ENCODE measurements around the gene FBLN5. TPM values are rescaled to one million over a fixed set of nuclear protein-coding genes. Genes with fewer than 3 reads are reported as not detected.
A peak's percentile ranks its signal among the peaks of the same experiment; 100 is the strongest.

FBLN5 gene
- total RNA-seq, 1 donor from 2014 or later = 24.5 TPM

- Histone ChIP-seq H3K27me3 (ENCODE audit: control insufficient read depth in 3 of 3, insufficient read depth in 3 of 3, low read length in 3 of 3) (peaks cover 0 to 17% (median 12%) of the 10 kb centered on the region in 3 donors), H3K9me3 (ENCODE audit: control insufficient read depth in 3 of 3, low read length in 3 of 3) (no peaks in the 10 kb centered on the region), H3K4me3 (ENCODE audit: low read length in 3 of 3) (no peak overlapping the region), H3K4me1 (ENCODE audit: control insufficient read depth in 3 of 3, insufficient read depth in 3 of 3, low read length in 3 of 3) (peaks cover 0 to 24% (median 8%) of the 10 kb centered on the region in 3 donors), H3K9ac (ENCODE audit: low read depth in 1 of 3, low read length in 3 of 3) (no peak overlapping the region), H3K36me3 (ENCODE audit: control insufficient read depth in 3 of 3, insufficient read depth in 3 of 3, low read length in 3 of 3) (no peaks in the 10 kb centered on the region), H3K27ac (ENCODE audit: low read depth, low read length) (peak overlapping the region; percentile 44)
Measured at GRCh38 chr14:91882776-91883175, 64.7 kb downstream of the FBLN5 start.

GRCh38 chr14:91882369-91882768, 65.1 kb downstream of the FBLN5 start:
- H3K27ac ChIP-seq (ENCODE audit: low read depth, low read length) = no peak overlapping the region
- H3K9me3 ChIP-seq (ENCODE audit: control insufficient read depth in 3 of 3, low read length in 3 of 3) = no peaks in the 10 kb centered on the region

GRCh38 chr14:91879196-91879595, 68.3 kb downstream of the FBLN5 start:
- H3K9me3 ChIP-seq (ENCODE audit: control insufficient read depth in 3 of 3, low read length in 3 of 3) = no peaks in the 10 kb centered on the region
- no peak overlapping the region for H3K4me3 ChIP-seq (ENCODE audit: low read length in 3 of 3)
- no peak overlapping the region for H3K9ac ChIP-seq (ENCODE audit: low read depth in 1 of 3, low read length in 3 of 3)
- H3K27ac ChIP-seq (ENCODE audit: low read depth, low read length) = no peak overlapping the region
- peaks cover 3 to 13% (median 8%) of the 10 kb centered on the region in 3 donors for H3K4me1 ChIP-seq (ENCODE audit: control insufficient read depth in 3 of 3, insufficient read depth in 3 of 3, low read length in 3 of 3)
- peaks cover 0 to 16% (median 12%) of the 10 kb centered on the region in 3 donors for H3K27me3 ChIP-seq (ENCODE audit: control insufficient read depth in 3 of 3, insufficient read depth in 3 of 3, low read length in 3 of 3)
- H3K36me3 ChIP-seq (ENCODE audit: control insufficient read depth in 3 of 3, insufficient read depth in 3 of 3, low read length in 3 of 3) = no peaks in the 10 kb centered on the region

More at GRCh38 chr14:91882369-91882768, 65.1 kb downstream of the FBLN5 start:
- Histone ChIP-seq H3K4me1 (ENCODE audit: control insufficient read depth in 3 of 3, insufficient read depth in 3 of 3, low read length in 3 of 3) (peaks cover 0 to 24% (median 8%) of the 10 kb centered on the region in 3 donors), H3K9ac (ENCODE audit: low read depth in 1 of 3, low read length in 3 of 3) (no peak overlapping the region), H3K27me3 (ENCODE audit: control insufficient read depth in 3 of 3, insufficient read depth in 3 of 3, low read length in 3 of 3) (peaks cover 0 to 17% (median 12%) of the 10 kb centered on the region in 3 donors), H3K36me3 (ENCODE audit: control insufficient read depth in 3 of 3, insufficient read depth in 3 of 3, low read length in 3 of 3) (no peaks in the 10 kb centered on the region), H3K4me3 (ENCODE audit: low read length in 3 of 3) (no peak overlapping the region)

GRCh38 chr14:91878274-91878673, 69.2 kb downstream of the FBLN5 start:
- no peak overlapping the region for H3K4me3 ChIP-seq (ENCODE audit: low read length in 3 of 3)
- H3K27ac ChIP-seq (ENCODE audit: low read depth, low read length) = no peak overlapping the region
- peaks cover 0 to 11% (median 6%) of the 10 kb centered on the region in 3 donors for H3K27me3 ChIP-seq (ENCODE audit: control insufficient read depth in 3 of 3, insufficient read depth in 3 of 3, low read length in 3 of 3)
- H3K4me1 ChIP-seq (ENCODE audit: control insufficient read depth in 3 of 3, insufficient read depth in 3 of 3, low read length in 3 of 3) = peaks cover 13 to 20% (median 16%) of the 10 kb centered on the region in 3 donors
- H3K9me3 ChIP-seq (ENCODE audit: control insufficient read depth in 3 of 3, low read length in 3 of 3) = no peaks in the 10 kb centered on the region
- no peaks in the 10 kb centered on the region for H3K36me3 ChIP-seq (ENCODE audit: control insufficient read depth in 3 of 3, insufficient read depth in 3 of 3, low read length in 3 of 3)
- no peak overlapping the region for H3K9ac ChIP-seq (ENCODE audit: low read depth in 1 of 3, low read length in 3 of 3)

GRCh38 chr14:91877376-91877915, 70.0 kb downstream of the FBLN5 start:
- Histone ChIP-seq H3K9me3 (ENCODE audit: control insufficient read depth in 3 of 3, low read length in 3 of 3) (no peaks in the 10 kb centered on the region), H3K27me3 (ENCODE audit: control insufficient read depth in 3 of 3, insufficient read depth in 3 of 3, low read length in 3 of 3) (peaks cover 0 to 6% (median 3%) of the 10 kb centered on the region in 3 donors), H3K36me3 (ENCODE audit: control insufficient read depth in 3 of 3, insufficient read depth in 3 of 3, low read length in 3 of 3) (no peaks in the 10 kb centered on the region), H3K4me3 (ENCODE audit: low read length in 3 of 3) (no peak overlapping the region), H3K9ac (ENCODE audit: low read depth in 1 of 3, low read length in 3 of 3) (no peak overlapping the region), H3K4me1 (ENCODE audit: control insufficient read depth in 3 of 3, insufficient read depth in 3 of 3, low read length in 3 of 3) (peaks cover 18 to 19% (median 18%) of the 10 kb centered on the region in 3 donors), H3K27ac (ENCODE audit: low read depth, low read length) (no peak overlapping the region)

GRCh38 chr14:91876492-91876891, 71.0 kb downstream of the FBLN5 start:
- Histone ChIP-seq H3K4me1 (ENCODE audit: control insufficient read depth in 3 of 3, insufficient read depth in 3 of 3, low read length in 3 of 3) (peaks cover 23 to 27% (median 26%) of the 10 kb centered on the region in 3 donors), H3K36me3 (ENCODE audit: control insufficient read depth in 3 of 3, insufficient read depth in 3 of 3, low read length in 3 of 3) (no peaks in the 10 kb centered on the region)

GRCh38 chr14:91875525-91876286, 71.8 kb downstream of the FBLN5 start:
- Histone ChIP-seq H3K4me3 (ENCODE audit: low read length in 3 of 3) (no peak overlapping the region), H3K27ac (ENCODE audit: low read depth, low read length) (no peak overlapping the region), H3K4me1 (ENCODE audit: control insufficient read depth in 3 of 3, insufficient read depth in 3 of 3, low read length in 3 of 3) (peaks cover 23 to 27% (median 26%) of the 10 kb centered on the region in 3 donors), H3K36me3 (ENCODE audit: control insufficient read depth in 3 of 3, insufficient read depth in 3 of 3, low read length in 3 of 3) (no peaks in the 10 kb centered on the region), H3K9me3 (ENCODE audit: control insufficient read depth in 3 of 3, low read length in 3 of 3) (no peaks in the 10 kb centered on the region), H3K27me3 (ENCODE audit: control insufficient read depth in 3 of 3, insufficient read depth in 3 of 3, low read length in 3 of 3) (no peaks in the 10 kb centered on the region), H3K9ac (ENCODE audit: low read depth in 1 of 3, low read length in 3 of 3) (no peak overlapping the region)

More at GRCh38 chr14:91876492-91876891, 71.0 kb downstream of the FBLN5 start:
- no peak overlapping the region for H3K4me3 ChIP-seq (ENCODE audit: low read length in 3 of 3)
- no peak overlapping the region for H3K27ac ChIP-seq (ENCODE audit: low read depth, low read length)
- H3K27me3 ChIP-seq (ENCODE audit: control insufficient read depth in 3 of 3, insufficient read depth in 3 of 3, low read length in 3 of 3) = peaks cover 0 to 3% (median 0%) of the 10 kb centered on the region in 3 donors
- H3K9me3 ChIP-seq (ENCODE audit: control insufficient read depth in 3 of 3, low read length in 3 of 3) = no peaks in the 10 kb centered on the region
- H3K9ac ChIP-seq (ENCODE audit: low read depth in 1 of 3, low read length in 3 of 3) = no peak overlapping the region

- Histone ChIP-seq H3K9me3 (ENCODE audit: control insufficient read depth in 3 of 3, low read length in 3 of 3) (no peaks in the 10 kb centered on the region), H3K4me3 (ENCODE audit: low read length in 3 of 3) (no peak overlapping the region), H3K9ac (ENCODE audit: low read depth in 1 of 3, low read length in 3 of 3) (no peak overlapping the region), H3K36me3 (ENCODE audit: control insufficient read depth in 3 of 3, insufficient read depth in 3 of 3, low read length in 3 of 3) (peaks cover 0 to 5% (median 0%) of the 10 kb centered on the region in 3 donors), H3K27me3 (ENCODE audit: control insufficient read depth in 3 of 3, insufficient read depth in 3 of 3, low read length in 3 of 3) (no peaks in the 10 kb centered on the region), H3K4me1 (ENCODE audit: control insufficient read depth in 3 of 3, insufficient read depth in 3 of 3, low read length in 3 of 3) (peaks cover 23 to 27% (median 23%) of the 10 kb centered on the region in 3 donors), H3K27ac (ENCODE audit: low read depth, low read length) (no peak overlapping the region)
Measured at GRCh38 chr14:91873471-91874415, 73.8 kb downstream of the FBLN5 start.

GRCh38 chr14:91872517-91873470, 74.7 kb downstream of the FBLN5 start:
- Histone ChIP-seq H3K4me3 (ENCODE audit: low read length in 3 of 3) (peak overlapping the region in 1 of 3 donors; percentile 3), H3K36me3 (ENCODE audit: control insufficient read depth in 3 of 3, insufficient read depth in 3 of 3, low read length in 3 of 3) (peaks cover 0 to 5% (median 0%) of the 10 kb centered on the region in 3 donors), H3K9me3 (ENCODE audit: control insufficient read depth in 3 of 3, low read length in 3 of 3) (no peaks in the 10 kb centered on the region), H3K4me1 (ENCODE audit: control insufficient read depth in 3 of 3, insufficient read depth in 3 of 3, low read length in 3 of 3) (peaks cover 23 to 27% (median 23%) of the 10 kb centered on the region in 3 donors), H3K9ac (ENCODE audit: low read depth in 1 of 3, low read length in 3 of 3) (peak overlapping the region in 1 of 3 donors; percentile 54), H3K27ac (ENCODE audit: low read depth, low read length) (peak overlapping the region; percentile 14), H3K27me3 (ENCODE audit: control insufficient read depth in 3 of 3, insufficient read depth in 3 of 3, low read length in 3 of 3) (no peaks in the 10 kb centered on the region)
